DND-41 (cell line): ENCODE measurements around the gene MIA.

Experiments
- ATAC-seq: fragments of 200-7000 bp; cut with Tn5 transposase; 3 replicates; pipeline ENCODE4 v1.9.1; 2021; ENCODE audit warnings: low read depth; ENCODE audit not compliant: insufficient read depth
- DNase-seq: peaks from one replicate; pipeline ENCODE4 v3.0.0-alpha.2; 2020
- H2AFZ ChIP-seq: 2 replicates; pipeline ENCODE4 v1.6.0; 2012; ENCODE audit warnings: low read depth, low read length
- H3K27ac ChIP-seq: 2 replicates; pipeline ENCODE4 v1.5.1; 2012; ENCODE audit warnings: low read length, inconsistent platforms
- H3K27me3 ChIP-seq: fragments of 200-600 bp; sonication (generic); 2 replicates; pipeline ENCODE4 v1.6.0; 2012; ENCODE audit warnings: low read length, mild to moderate bottlenecking, inconsistent platforms; ENCODE audit not compliant: insufficient read depth, poor library complexity
- H3K36me3 ChIP-seq: 2 replicates; pipeline ENCODE4 v1.5.1; 2012; ENCODE audit warnings: low read length, inconsistent platforms; ENCODE audit not compliant: insufficient read depth
- H3K4me1 ChIP-seq: 2 replicates; pipeline ENCODE4 v1.5.1; 2012; ENCODE audit warnings: mild to moderate bottlenecking, low read length; ENCODE audit not compliant: insufficient read depth
- H3K4me2 ChIP-seq: 2 replicates; pipeline ENCODE4 v1.6.0; 2012; ENCODE audit warnings: mild to moderate bottlenecking, moderate library complexity, low read length, inconsistent platforms; ENCODE audit not compliant: insufficient read depth
- H3K4me3 ChIP-seq, 2 experiments: fragments of 200-600 bp in 1 of 2; shearing (Covaris generic) in 1 of 2; 2 replicates each; pipeline ENCODE4 v1.5.1; 2012 to 2016; ENCODE audit warnings: inconsistent platforms in 2 of 2, low read length in 2 of 2, mild to moderate bottlenecking in 2 of 2, low read depth in 1 of 2, moderate library complexity in 1 of 2
- H3K79me2 ChIP-seq: 2 replicates; pipeline ENCODE4 v1.6.0; 2012; ENCODE audit warnings: low read length, inconsistent platforms; ENCODE audit not compliant: insufficient read depth
- H3K9ac ChIP-seq: 2 replicates; pipeline ENCODE4 v1.6.0; 2012; ENCODE audit warnings: low read depth, mild to moderate bottlenecking, inconsistent platforms, low read length, moderate library complexity
- H3K9me3 ChIP-seq: 2 replicates; pipeline ENCODE4 v1.5.1; 2012; ENCODE audit warnings: low read length, moderate library complexity, mild to moderate bottlenecking, inconsistent platforms; ENCODE audit not compliant: insufficient read depth, severe bottlenecking
- H4K20me1 ChIP-seq: 2 replicates; pipeline ENCODE4 v1.6.0; 2012; ENCODE audit warnings: low read length; ENCODE audit not compliant: insufficient read depth
- EZH2 ChIP-seq: IDR thresholded peaks from 3 replicates; pipeline ENCODE4 v1.6.1; 2012; ENCODE audit warnings: borderline replicate concordance, low read depth, mild to moderate bottlenecking, moderate library complexity, low read length, inconsistent platforms; ENCODE audit not compliant: severe bottlenecking
- TF ChIP-seq, protein P1 (sequence below): IDR thresholded peaks from 2 replicates; pipeline ENCODE4 v1.5.1; 2012; ENCODE audit warnings: borderline replicate concordance, low read length, moderate library complexity, mild to moderate bottlenecking; ENCODE audit not compliant: poor library complexity, severe bottlenecking; ENCODE audit errors: extremely low read depth

Gene MIA

DNA sequence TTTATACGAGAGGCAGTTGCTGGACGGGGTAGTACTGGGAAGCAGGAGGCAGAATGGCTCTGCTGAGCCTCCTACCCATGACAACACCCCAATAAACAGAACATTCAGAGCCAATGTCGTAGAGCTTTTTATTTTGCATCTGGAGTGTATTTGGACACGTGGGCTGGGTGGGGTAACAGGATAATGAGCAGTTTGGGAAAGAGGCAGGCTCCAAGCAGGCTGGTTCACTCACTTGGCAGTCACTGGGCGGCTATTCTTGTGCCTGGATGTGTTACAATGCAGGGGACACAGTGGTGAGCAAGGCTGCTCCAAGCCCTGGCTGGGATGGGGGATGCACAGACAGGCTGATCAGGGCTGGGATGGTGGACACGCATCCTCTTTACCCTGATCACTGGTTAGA lies 34.6 kb upstream of the MIA start:
- no peaks in the 10 kb centered on the region for H3K9me3 ChIP-seq
- H3K4me1 ChIP-seq, result no peaks in the 10 kb centered on the region
- H3K27me3 ChIP-seq, result no peaks in the 10 kb centered on the region
- peaks cover 36% of the 10 kb centered on the region for H3K36me3 ChIP-seq
- ATAC-seq (no peak), DNase-seq (no peak)
- no peaks in the 10 kb centered on the region for H3K79me2 ChIP-seq
- no peak overlapping the region for H3K27ac ChIP-seq
- TF ChIP-seq, protein P1, sequence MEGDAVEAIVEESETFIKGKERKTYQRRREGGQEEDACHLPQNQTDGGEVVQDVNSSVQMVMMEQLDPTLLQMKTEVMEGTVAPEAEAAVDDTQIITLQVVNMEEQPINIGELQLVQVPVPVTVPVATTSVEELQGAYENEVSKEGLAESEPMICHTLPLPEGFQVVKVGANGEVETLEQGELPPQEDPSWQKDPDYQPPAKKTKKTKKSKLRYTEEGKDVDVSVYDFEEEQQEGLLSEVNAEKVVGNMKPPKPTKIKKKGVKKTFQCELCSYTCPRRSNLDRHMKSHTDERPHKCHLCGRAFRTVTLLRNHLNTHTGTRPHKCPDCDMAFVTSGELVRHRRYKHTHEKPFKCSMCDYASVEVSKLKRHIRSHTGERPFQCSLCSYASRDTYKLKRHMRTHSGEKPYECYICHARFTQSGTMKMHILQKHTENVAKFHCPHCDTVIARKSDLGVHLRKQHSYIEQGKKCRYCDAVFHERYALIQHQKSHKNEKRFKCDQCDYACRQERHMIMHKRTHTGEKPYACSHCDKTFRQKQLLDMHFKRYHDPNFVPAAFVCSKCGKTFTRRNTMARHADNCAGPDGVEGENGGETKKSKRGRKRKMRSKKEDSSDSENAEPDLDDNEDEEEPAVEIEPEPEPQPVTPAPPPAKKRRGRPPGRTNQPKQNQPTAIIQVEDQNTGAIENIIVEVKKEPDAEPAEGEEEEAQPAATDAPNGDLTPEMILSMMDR, result no peak
- H4K20me1 ChIP-seq, result no peaks in the 10 kb centered on the region
- H3K9ac ChIP-seq, result no peak overlapping the region
- H3K4me2 ChIP-seq, result no peak overlapping the region
- H3K4me3 ChIP-seq, result no peak overlapping the region
- H2AFZ ChIP-seq, result no peak overlapping the region

DNA sequence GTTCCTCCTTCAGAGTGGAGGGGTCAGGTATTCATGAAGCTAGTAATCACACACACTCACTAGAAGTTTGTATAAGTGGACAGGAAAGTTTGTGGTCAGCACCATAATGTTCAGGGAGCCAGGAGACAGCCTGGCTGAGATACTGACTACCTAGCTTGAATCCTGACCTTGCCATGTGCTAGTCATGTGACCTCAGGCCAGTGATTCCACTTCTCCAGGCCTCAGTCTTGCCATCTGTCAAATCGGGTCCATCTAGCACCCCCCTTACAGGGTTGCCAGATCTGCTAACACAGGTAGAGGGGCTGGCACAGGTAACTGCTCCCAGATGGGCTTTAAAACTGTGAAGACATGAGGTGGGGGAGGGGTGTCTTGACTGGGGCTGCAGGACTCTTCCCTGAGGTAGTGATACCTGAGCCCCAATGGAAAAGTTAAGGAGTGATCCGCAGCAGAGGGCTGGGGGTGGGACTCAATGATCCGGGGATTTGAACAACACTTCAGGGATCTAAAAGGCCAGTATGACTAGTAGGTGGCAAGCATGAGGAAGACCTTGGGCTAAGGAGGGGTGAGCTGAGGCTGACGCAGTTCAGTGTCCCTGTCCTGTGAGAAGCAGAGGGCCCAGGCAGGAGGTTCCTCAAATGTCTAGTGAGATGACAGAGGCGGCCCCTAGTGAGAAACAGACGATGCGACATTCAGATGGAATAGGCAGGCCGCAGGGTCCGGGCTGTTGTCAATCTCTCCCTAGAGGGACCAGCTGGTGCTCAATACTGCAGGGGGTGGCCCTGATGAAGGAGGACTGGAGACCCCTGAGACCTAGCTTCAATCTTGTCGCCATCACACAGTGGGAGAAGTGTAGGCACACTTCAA lies 33.6 kb upstream of the MIA start:
- ATAC-seq (0 out of 3 replicates have a peak, but pooled peaks have one; percentile 4), DNase-seq (no peak)
- Histone ChIP-seq H3K4me3 (no peak overlapping the region), H3K4me1 (no peaks in the 10 kb centered on the region), H3K36me3 (peaks cover 34% of the 10 kb centered on the region), H3K27ac (no peak overlapping the region), H3K27me3 (no peaks in the 10 kb centered on the region), H3K4me2 (no peak overlapping the region), H2AFZ (no peak overlapping the region), H3K79me2 (no peaks in the 10 kb centered on the region), H4K20me1 (no peaks in the 10 kb centered on the region), H3K9ac (no peak overlapping the region), H3K9me3 (no peaks in the 10 kb centered on the region)
- TF ChIP-seq, protein P1, result peak; percentile 4
- no peak for TF ChIP-seq EZH2

DNA sequence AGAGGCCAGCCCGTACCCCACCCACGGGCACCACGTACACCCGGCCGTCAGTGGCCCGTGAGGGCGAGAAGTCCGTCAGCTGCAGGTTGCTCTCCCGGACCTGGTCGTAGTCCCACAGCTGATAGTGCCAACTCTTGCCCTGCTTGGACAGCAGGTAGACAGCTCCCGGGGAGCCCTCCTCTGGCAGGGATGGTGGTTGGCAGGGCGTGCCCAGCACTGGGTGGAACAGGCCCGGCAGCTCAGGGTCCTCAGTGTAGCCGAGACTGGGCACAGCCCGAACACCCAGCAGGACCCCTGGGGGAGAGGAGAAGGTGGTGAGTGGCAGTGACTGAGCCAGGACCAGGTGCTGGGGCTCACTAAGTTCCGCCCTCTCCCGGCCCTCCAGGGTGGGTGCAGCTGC lies 32.8 kb upstream of the MIA start:
- peak; percentile 27; the same call in 1 of the 3 replicates for ATAC-seq
- DNase-seq, result no peak
- TF ChIP-seq EZH2, result no peak
- TF ChIP-seq, protein P1, result no peak
- no peak overlapping the region for H3K4me2 ChIP-seq
- no peaks in the 10 kb centered on the region for H3K4me1 ChIP-seq
- peaks cover 27% of the 10 kb centered on the region for H3K36me3 ChIP-seq
- H3K79me2 ChIP-seq, result peaks cover under 1% of the 10 kb centered on the region; the same call in 1 of the 2 replicates
- H3K4me3 ChIP-seq, result no peak overlapping the region
- no peaks in the 10 kb centered on the region for H3K9me3 ChIP-seq
- no peak overlapping the region for H2AFZ ChIP-seq
- H3K9ac ChIP-seq, result no peak overlapping the region
- no peak overlapping the region for H3K27ac ChIP-seq
- no peaks in the 10 kb centered on the region for H3K27me3 ChIP-seq
- H4K20me1 ChIP-seq, result no peaks in the 10 kb centered on the region
